ENCODE results near the gene FALEC. TPM values are rescaled to one million over a fixed set of nuclear protein-coding genes. Genes with fewer than 3 reads are reported as not detected.

The FALEC gene
- total and polyA plus RNA-seq, 9 of the 15 experiments (the other 6 are each of a cell fraction or from before 2014, with no cell fraction given), result 0.15 to 1.8 (median 0.53) TPM; not detected in 5

- no peak for TF ChIP-seq ZNF609 (CRISPR knock-in tag; IDR thresholded peaks at IDR 0.05; ENCODE audit: borderline replicate concordance)
- no peak for TF ChIP-seq USF1 (CRISPR knock-in tag; IDR thresholded peaks at IDR 0.05)
- no peak for TF ChIP-seq SRSF9 (IDR thresholded peaks at IDR 0.05; ENCODE audit: borderline replicate concordance, low read depth, low read length)
- no peak for TF ChIP-seq ZNF445 (CRISPR knock-in tag; IDR thresholded peaks at IDR 0.05; ENCODE audit: low read depth)
- no peak for TF ChIP-seq CHD7 (IDR thresholded peaks at IDR 0.05; ENCODE audit: low read depth, low read length)
- TF ChIP-seq ZNF764 (CRISPR knock-in tag; IDR thresholded peaks at IDR 0.05; ENCODE audit: low read depth), result no peak
- no peak for TF ChIP-seq USF2 (CRISPR knock-in tag; IDR thresholded peaks at IDR 0.05)
- no peak for TF ChIP-seq HLTF (IDR thresholded peaks at IDR 0.05)
Measured at GRCh38 chr1:150507912-150508864, 7.4 kb upstream of the FALEC start, which contains the start of gene ECM1 (continued).

Measured in K562 (cell line).